Gastroesophageal sphincter (tissue), 3 donors: ENCODE measurements around the gene MACROD2.

Experiments used
- EP300 ChIP-seq: sonication (generic); formaldehyde crosslinking; IDR thresholded peaks from one replicate; pipeline ENCODE4 v1.6.1; 2017; ENCODE audit warnings: antibody characterized with exemption, mild to moderate bottlenecking
- POLR2A ChIP-seq, 2 donors: fragments of 450-650 bp; IDR thresholded peaks; one replicate each; pipeline ENCODE4 v1.6.1; 2017; ENCODE audit warnings: antibody characterized with exemption in 2 of 2, mild to moderate bottlenecking in 2 of 2, moderate library complexity in 1 of 2
- POLR2AphosphoS5 ChIP-seq: sonication (generic); formaldehyde crosslinking; IDR thresholded peaks from one replicate; pipeline ENCODE4 v1.6.1; 2017; ENCODE audit warnings: antibody characterized with exemption
- TF ChIP-seq, protein P1 (sequence below), 4 experiments: fragments of 200-600 bp in 2 of 4; fragments of 450-650 bp in 2 of 4; sonication (generic) in 1 of 4; IDR thresholded peaks; one replicate each; pipeline ENCODE4 v1.5.1; 2017 to 2019; ENCODE audit warnings: antibody characterized with exemption in 4 of 4, mild to moderate bottlenecking in 2 of 4, moderate library complexity in 2 of 4

GRCh38 chr20:14848806-14849205, 853.5 kb downstream of the MACROD2 start:
- TF ChIP-seq, protein P1, sequence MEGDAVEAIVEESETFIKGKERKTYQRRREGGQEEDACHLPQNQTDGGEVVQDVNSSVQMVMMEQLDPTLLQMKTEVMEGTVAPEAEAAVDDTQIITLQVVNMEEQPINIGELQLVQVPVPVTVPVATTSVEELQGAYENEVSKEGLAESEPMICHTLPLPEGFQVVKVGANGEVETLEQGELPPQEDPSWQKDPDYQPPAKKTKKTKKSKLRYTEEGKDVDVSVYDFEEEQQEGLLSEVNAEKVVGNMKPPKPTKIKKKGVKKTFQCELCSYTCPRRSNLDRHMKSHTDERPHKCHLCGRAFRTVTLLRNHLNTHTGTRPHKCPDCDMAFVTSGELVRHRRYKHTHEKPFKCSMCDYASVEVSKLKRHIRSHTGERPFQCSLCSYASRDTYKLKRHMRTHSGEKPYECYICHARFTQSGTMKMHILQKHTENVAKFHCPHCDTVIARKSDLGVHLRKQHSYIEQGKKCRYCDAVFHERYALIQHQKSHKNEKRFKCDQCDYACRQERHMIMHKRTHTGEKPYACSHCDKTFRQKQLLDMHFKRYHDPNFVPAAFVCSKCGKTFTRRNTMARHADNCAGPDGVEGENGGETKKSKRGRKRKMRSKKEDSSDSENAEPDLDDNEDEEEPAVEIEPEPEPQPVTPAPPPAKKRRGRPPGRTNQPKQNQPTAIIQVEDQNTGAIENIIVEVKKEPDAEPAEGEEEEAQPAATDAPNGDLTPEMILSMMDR (IDR thresholded peaks at IDR 0.05) = no peak
- TF ChIP-seq POLR2A (IDR thresholded peaks at IDR 0.05) = no peak
- no peak for TF ChIP-seq EP300
- no peak for TF ChIP-seq POLR2AphosphoS5
